GM12865 (cell line): ENCODE data around the gene MAP3K14.

Experiments used
- DNase-seq: peaks from one replicate; pipeline ENCODE4 v3.0.0; 2010; ENCODE audit warnings: low read depth
- H3K4me3 ChIP-seq: 2 replicates; pipeline ENCODE4 v1.5.1; 2011; ENCODE audit warnings: mild to moderate bottlenecking, low read depth, low read length, control low read depth
- TF ChIP-seq, protein P1 (sequence below): IDR thresholded peaks from 2 replicates; pipeline ENCODE4 v1.5.1; 2011; ENCODE audit warnings: low read length, control low read depth, low read depth, inconsistent platforms; ENCODE audit not compliant: insufficient read depth; ENCODE audit errors: missing control alignments

MAP3K14 gene

DNA sequence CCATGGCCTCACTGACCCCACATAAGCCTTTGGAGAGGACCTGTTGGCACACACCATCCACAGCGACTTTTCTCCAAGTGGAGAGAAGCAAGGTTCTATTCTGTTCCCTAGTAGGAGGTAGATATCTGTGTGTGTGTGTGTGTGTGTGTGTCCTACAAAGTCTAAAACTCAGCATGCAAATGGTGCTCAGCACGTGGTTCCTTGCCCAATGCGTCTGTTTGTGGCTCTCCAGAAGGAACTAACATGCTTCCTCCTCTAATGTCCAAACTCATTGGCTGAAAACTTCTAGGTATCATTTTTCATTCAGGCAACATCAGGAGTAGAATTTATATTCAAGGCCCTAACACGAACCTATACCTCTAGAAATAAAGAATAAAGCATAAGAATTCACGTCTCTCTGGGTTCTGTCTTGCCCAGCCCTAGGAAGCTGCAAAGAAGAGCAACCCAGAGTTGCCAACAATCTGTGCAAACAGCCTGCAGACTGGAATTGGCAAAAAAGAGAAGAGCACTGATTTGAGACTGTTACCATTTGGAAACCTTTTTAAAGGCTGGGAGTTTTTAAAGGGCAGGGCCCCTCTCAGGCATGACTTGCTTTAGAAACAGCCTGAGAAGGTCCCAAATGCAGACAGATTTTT lies 25.5 kb downstream of the MAP3K14 start:
- TF ChIP-seq, protein P1, sequence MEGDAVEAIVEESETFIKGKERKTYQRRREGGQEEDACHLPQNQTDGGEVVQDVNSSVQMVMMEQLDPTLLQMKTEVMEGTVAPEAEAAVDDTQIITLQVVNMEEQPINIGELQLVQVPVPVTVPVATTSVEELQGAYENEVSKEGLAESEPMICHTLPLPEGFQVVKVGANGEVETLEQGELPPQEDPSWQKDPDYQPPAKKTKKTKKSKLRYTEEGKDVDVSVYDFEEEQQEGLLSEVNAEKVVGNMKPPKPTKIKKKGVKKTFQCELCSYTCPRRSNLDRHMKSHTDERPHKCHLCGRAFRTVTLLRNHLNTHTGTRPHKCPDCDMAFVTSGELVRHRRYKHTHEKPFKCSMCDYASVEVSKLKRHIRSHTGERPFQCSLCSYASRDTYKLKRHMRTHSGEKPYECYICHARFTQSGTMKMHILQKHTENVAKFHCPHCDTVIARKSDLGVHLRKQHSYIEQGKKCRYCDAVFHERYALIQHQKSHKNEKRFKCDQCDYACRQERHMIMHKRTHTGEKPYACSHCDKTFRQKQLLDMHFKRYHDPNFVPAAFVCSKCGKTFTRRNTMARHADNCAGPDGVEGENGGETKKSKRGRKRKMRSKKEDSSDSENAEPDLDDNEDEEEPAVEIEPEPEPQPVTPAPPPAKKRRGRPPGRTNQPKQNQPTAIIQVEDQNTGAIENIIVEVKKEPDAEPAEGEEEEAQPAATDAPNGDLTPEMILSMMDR, result no peak
- no peak for DNase-seq
- H3K4me3 ChIP-seq, result no peak overlapping the region

DNA sequence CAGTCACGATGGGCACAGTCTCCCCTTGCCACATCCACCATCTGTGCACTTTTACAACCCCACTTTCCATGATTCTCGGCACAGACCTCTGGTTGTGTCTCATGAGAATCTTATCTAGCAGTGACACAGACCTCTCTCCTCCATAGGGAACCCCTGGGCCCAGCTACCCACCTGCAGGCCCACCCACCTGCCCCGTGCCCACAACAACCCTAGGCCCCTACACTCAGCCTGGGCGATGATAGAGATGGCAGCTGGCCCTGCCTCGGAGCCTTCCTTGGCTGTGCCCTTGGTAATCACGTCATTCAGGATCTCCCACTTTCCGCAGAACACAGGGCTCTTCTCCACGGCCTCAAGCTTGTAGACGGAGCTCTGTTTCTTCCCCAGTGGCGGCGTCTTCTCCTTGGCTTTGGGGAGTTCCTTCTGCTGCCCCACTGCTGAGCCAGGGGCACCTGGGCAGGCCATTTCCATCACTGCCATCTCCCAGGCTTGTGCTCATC lies 26.5 kb downstream of the MAP3K14 start:
- TF ChIP-seq, protein P1, result no peak
- no peak for DNase-seq
- H3K4me3 ChIP-seq, result no peak overlapping the region

DNA sequence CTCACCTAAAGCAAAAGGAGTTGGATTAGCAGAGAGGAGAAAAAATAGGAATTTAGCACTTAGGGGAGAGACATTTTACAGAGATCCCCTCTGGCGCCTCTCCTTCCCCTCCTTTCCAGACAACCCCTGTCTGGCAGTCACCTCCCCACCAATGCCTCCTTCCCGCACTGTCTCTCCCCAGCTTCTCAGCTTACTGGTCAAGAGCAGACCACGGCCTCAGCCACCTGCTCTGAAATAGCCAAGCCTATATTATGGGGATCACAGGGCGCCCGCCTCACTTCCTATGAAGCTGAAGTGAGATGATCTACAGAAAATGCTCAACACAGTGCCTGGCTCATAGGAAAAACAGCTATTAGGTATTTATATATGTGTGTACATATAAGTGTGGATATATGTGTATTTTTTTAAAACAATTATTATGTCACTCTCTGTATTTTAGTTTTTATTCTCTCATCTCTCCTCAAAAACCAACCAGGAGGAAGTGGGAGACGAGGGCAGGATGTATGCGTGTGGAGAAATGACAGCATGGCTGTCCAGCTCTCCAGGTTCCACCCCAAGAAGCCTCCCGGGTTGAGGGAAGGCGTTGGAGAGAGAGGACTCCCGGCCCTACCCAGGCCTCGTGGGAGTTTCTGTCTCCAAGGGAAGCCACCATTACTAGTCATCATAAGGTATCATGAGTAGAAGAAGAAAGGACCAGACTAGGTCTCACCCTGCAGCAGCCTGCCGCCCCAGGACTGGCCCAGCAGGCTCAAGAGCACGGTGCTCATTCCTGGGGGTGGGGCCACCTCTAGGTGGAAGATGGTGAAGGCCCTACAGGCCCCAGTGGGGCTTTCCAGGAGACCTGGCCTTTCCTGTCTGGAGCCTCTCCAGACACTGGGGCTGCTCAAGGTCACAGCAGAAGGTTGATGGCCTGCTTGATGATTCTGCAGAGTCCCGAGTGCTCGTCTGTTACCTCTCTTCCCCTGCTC lies 27.2 kb downstream of the MAP3K14 start:
- no peak for DNase-seq
- no peak overlapping the region for H3K4me3 ChIP-seq
- TF ChIP-seq, protein P1, result no peak

DNA sequence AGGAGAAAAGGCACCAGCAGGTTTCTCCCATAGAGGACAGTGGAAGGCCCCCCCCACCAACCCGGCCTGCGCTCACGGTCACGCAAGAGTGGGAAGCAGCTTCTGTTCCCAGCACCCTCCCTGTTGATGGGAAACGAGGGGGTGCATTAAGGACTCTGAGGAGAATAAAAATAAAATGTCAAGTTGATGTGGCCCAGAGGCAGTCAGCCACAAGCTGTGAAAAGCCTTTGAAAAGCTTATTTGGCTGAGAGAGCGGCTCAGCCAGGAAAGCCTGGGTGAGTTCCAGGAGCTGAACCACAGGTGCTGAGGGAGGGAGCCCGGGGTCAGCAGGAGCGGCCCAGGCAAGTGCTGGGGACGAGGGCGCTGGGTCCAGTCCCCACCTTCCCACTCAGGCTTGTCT lies 28.0 kb downstream of the MAP3K14 start:
- TF ChIP-seq, protein P1, result no peak
- no peak for DNase-seq
- no peak overlapping the region for H3K4me3 ChIP-seq

DNA sequence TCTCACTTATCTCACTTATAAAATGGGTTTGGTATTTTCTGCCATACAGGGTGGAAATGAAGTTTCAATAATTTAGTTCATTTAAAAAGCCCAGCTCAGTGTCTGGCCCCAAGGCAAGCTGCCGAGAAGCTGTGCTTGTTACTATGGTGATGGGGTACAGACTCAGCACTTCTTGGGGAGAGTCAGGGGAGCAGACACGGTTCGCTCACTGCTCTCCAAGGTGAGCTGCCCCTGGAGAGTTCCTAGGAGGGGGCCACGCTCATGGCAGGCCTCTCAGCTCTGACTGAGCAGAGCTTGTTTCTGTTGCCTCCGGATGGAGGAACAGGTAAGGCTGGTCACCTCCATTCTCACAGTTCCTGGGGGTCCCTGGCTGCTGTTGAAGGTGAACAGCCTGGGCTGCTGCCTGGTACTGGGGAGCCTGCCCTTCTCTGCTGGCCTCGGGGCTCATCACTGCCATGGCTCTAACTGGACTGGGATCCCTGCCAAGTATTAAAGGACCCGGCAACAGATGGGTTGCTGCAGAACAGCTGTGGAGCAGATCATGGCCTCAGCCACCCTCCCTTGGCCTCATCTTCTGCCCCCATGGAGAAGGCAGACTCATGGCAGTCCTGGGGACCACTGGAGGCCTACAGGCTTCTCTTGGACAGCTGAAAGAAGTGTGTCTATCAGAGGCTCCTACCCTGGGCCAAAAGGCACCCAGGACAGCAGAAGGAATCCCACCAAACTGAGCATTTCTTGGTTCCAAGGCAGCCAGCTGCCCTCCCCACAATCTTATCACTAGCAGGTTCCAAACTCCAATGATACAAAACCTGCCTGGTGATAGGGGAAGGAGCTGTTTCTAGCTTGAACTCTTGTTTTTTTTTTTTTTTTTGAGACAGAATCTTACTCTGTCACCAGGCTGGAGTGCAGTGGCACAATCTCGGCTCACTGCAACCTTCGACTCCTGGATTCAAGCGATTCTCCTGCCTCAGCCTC lies 29.0 kb downstream of the MAP3K14 start:
- TF ChIP-seq, protein P1, result no peak
- H3K4me3 ChIP-seq, result no peak overlapping the region
- no peak for DNase-seq

DNA sequence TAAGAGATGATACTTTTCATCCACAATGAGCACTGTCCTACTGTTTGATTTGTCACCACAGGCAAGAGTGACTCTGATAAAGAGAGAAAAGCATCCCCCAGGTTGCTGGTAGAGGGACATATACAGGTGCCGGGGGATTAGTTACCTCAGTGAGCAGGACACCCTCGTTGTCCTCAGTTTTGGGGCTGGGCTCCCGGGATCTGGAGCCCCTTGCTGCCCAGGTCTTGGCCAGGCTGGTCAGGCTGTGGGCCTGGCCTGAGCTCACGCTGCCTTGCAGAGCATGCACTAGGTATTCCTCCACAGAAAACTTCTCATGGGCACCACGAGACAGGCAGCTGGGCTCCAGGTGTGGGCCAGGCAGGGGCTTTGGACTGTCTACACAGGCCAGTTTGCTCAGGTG lies 30.5 kb downstream of the MAP3K14 start:
- TF ChIP-seq, protein P1, result no peak
- DNase-seq, result no peak
- H3K4me3 ChIP-seq, result no peak overlapping the region
